NCI-H1417 treated with DMSO at 0.1 percent for 48 hours (cell line): ENCODE results near the gene FOXR1.
A peak's percentile ranks its signal among the peaks of the same experiment; 100 is the strongest.

Experiments
- DNase-seq: peaks from one replicate; lab custom pipeline; 2025; lab: John Stamatoyannopoulos, UW

FOXR1 gene

GRCh38 chr11:118971646-118972045, at the start of gene FOXR1:
Gene FOXR1 (plus strand): TSS chr11:118971761. CDS start chr11:118971932, 171 bp downstream.
- no peak for DNase-seq

GRCh38 chr11:118921929-118922744, 49.4 kb upstream of the FOXR1 start:
- no peak for DNase-seq

- no peak for DNase-seq
Measured at GRCh38 chr11:118922745-118923627, 48.6 kb upstream of the FOXR1 start.

GRCh38 chr11:118923721-118924587, 47.6 kb upstream of the FOXR1 start:
- DNase-seq: no peak

- DNase-seq: no peak
Measured at GRCh38 chr11:118924591-118925585, 46.7 kb upstream of the FOXR1 start.

GRCh38 chr11:118927554-118928100, 43.9 kb upstream of the FOXR1 start:
- no peak for DNase-seq

GRCh38 chr11:118928101-118928869, 43.3 kb upstream of the FOXR1 start:
- DNase-seq: peak; percentile 38

GRCh38 chr11:118928870-118929500, 42.6 kb upstream of the FOXR1 start:
- no peak for DNase-seq

- no peak for DNase-seq
Measured at GRCh38 chr11:118929501-118930093, 42.0 kb upstream of the FOXR1 start.

- peak; percentile 50 for DNase-seq
Measured at GRCh38 chr11:118930094-118930712, 41.4 kb upstream of the FOXR1 start.

GRCh38 chr11:118931571-118931970, 40.0 kb upstream of the FOXR1 start:
- DNase-seq: no peak

GRCh38 chr11:118933486-118933885, 38.1 kb upstream of the FOXR1 start:
- no peak for DNase-seq

GRCh38 chr11:118935376-118935775, 36.2 kb upstream of the FOXR1 start:
- DNase-seq: no peak

GRCh38 chr11:118938491-118939403, 32.8 kb upstream of the FOXR1 start:
- DNase-seq: no peak

- no peak for DNase-seq
Measured at GRCh38 chr11:118939404-118939915, 32.1 kb upstream of the FOXR1 start.

GRCh38 chr11:118939953-118940598, 31.5 kb upstream of the FOXR1 start:
- no peak for DNase-seq
